GM12878 (cell line): ENCODE measurements around the gene PPP2R5B. TPM values are rescaled to one million over a fixed set of nuclear protein-coding genes. Genes with fewer than 3 reads are reported as not detected.

Experiments used
- ATAC-seq: fragments of 200-7000 bp; cut with Tn5 transposase; 3 replicates; pipeline ENCODE4 v1.9.1; 2020; ENCODE audit warnings: mild to moderate bottlenecking, moderate library complexity
- BruUV-seq: library from RNA; stranded (reverse); fragments of 400-500 nt; replicated peaks from 2 replicates; lab custom pipeline; 2021; lab: Mats Ljungman, UMichigan
- CTCF ChIA-PET: fragments of 300-600 bp; sonication (Branson Sonifier 250); formaldehyde crosslinking; extraction: SDS; loops from one replicate; lab custom pipeline; 2021; ENCODE audit warnings: inconsistent platforms; lab: Yijun Ruan, JAX
- POLR2A ChIA-PET: fragments of 350-600 bp; formaldehyde crosslinking; extraction: SDS; loops from one replicate; lab custom pipeline; 2021; ENCODE audit warnings: inconsistent platforms; lab: Charles Lee
- RAD21 ChIA-PET: fragments of 300-600 bp; sonication (Branson Sonifier 250); formaldehyde crosslinking; loops from one replicate; lab custom pipeline; 2023; ENCODE audit warnings: antibody characterized with exemption; ENCODE audit not compliant: unreplicated experiment; lab: Charles Lee
- SMC1A ChIA-PET: fragments of 300-600 bp; sonication (Branson Sonifier 250); formaldehyde crosslinking; loops from one replicate; lab custom pipeline; 2023; ENCODE audit not compliant: unreplicated experiment, uncharacterized antibody; lab: Charles Lee
- DNase-seq: peaks from one replicate; pipeline ENCODE4 v3.0.0-alpha.2; 2011; ENCODE audit warnings: low read depth, low spot score
- FAIRE-seq: peaks from 3 replicates; lab custom pipeline; 2011; peaks lifted over from hg19 to GRCh38; lab: Jason Lieb, UNC
- H2AFZ ChIP-seq: 2 replicates; pipeline ENCODE4 v1.6.0; 2011; ENCODE audit warnings: low read depth, low read length, control low read depth; ENCODE audit not compliant: control insufficient read depth
- H3K27ac ChIP-seq: 2 replicates; pipeline ENCODE4 v1.5.1; 2011; ENCODE audit warnings: control low read depth; ENCODE audit not compliant: control insufficient read depth, insufficient read depth
- H3K27me3 ChIP-seq, 2 experiments: replicated peaks in 1 of 2; 2 replicates each; pipeline versions ENCODE4 v1.6.0 to v1.6.1; 2011; ENCODE audit warnings: low read length in 1 of 2; ENCODE audit not compliant: control insufficient read depth in 2 of 2, insufficient read depth in 2 of 2
- H3K36me3 ChIP-seq, 2 experiments: 2 replicates each; pipeline ENCODE4 v1.5.1; 2011; ENCODE audit warnings: low read length in 1 of 2; ENCODE audit not compliant: control insufficient read depth in 2 of 2, insufficient read depth in 2 of 2
- H3K4me1 ChIP-seq: 2 replicates; pipeline ENCODE4 v1.6.1; 2011; ENCODE audit warnings: mild to moderate bottlenecking, low read length, moderate library complexity, mixed read lengths; ENCODE audit not compliant: control insufficient read depth, insufficient read depth
- H3K4me2 ChIP-seq: 2 replicates; pipeline ENCODE4 v1.6.0; 2011; ENCODE audit warnings: control low read depth; ENCODE audit not compliant: control insufficient read depth, insufficient read depth
- H3K4me3 ChIP-seq: fragments of 200-600 bp; sonication (generic); 2 replicates; pipeline ENCODE4 v1.5.1; 2016
- H3K79me2 ChIP-seq: 2 replicates; pipeline ENCODE4 v1.6.0; 2011; ENCODE audit warnings: low read length; ENCODE audit not compliant: control insufficient read depth, insufficient read depth
- H3K9ac ChIP-seq: 2 replicates; pipeline ENCODE4 v1.8.0; 2011; ENCODE audit warnings: low read length, control low read depth, mixed read lengths; ENCODE audit not compliant: control insufficient read depth, insufficient read depth
- H3K9me3 ChIP-seq: replicated peaks from 3 replicates; pipeline ENCODE4 v1.5.1; 2011; ENCODE audit warnings: mild to moderate bottlenecking, low read length; ENCODE audit not compliant: control insufficient read depth, insufficient read depth
- H4K20me1 ChIP-seq: 2 replicates; pipeline ENCODE4 v1.6.0; 2011; ENCODE audit not compliant: control insufficient read depth, insufficient read depth
- BMI1 ChIP-seq: fragments of 450-650 bp; IDR thresholded peaks from 2 replicates; pipeline ENCODE4 v1.6.1; 2016; ENCODE audit warnings: mild to moderate bottlenecking, moderate library complexity, borderline replicate concordance
- CHD2 ChIP-seq: IDR thresholded peaks from 2 replicates; pipeline ENCODE4 v1.6.1; 2011; ENCODE audit warnings: low read depth, low read length, improper control_type of control experiment, borderline replicate concordance
- KLF5 ChIP-seq: fragments of 450-650 bp; IDR thresholded peaks from 2 replicates; pipeline ENCODE4 v1.6.1; 2014; ENCODE audit warnings: mild to moderate bottlenecking; ENCODE audit not compliant: partially characterized antibody
- MXI1 ChIP-seq: fragments of 150-350 bp; IDR thresholded peaks from 2 replicates; pipeline ENCODE4 v1.6.1; 2011; ENCODE audit warnings: low read depth, mild to moderate bottlenecking, inconsistent platforms, low read length, improper control_type of control experiment
- POLR2AphosphoS2 ChIP-seq: IDR thresholded peaks from 2 replicates; pipeline ENCODE4 v1.6.1; 2011; ENCODE audit warnings: low read depth, mild to moderate bottlenecking, low read length, improper control_type of control experiment, moderate library complexity
- POU2F2 ChIP-seq: IDR thresholded peaks from 3 replicates; pipeline ENCODE4 v1.6.1; 2011; ENCODE audit warnings: low read depth, mild to moderate bottlenecking, low read length, borderline replicate concordance
- PRDM15 ChIP-seq: fragments of 450-650 bp; formaldehyde crosslinking; IDR thresholded peaks from 2 replicates; pipeline ENCODE4 v1.4.0; 2020; ENCODE audit warnings: mild to moderate bottlenecking, moderate library complexity
- RFX5 ChIP-seq: IDR thresholded peaks from 2 replicates; pipeline ENCODE4 v1.6.1; 2011; ENCODE audit warnings: low read depth, low read length, improper control_type of control experiment
- SPI1 ChIP-seq: IDR thresholded peaks from 2 replicates; pipeline ENCODE4 v1.6.1; 2011; ENCODE audit warnings: low read depth, mild to moderate bottlenecking, low read length, moderate library complexity, borderline replicate concordance; ENCODE audit not compliant: insufficient read depth
- SRF ChIP-seq, 2 experiments: IDR thresholded peaks; 2 replicates each; pipeline ENCODE4 v1.6.1; 2011; ENCODE audit warnings: low read depth in 2 of 2, low read length in 2 of 2, mild to moderate bottlenecking in 1 of 2, moderate library complexity in 1 of 2
- TCF3 ChIP-seq: IDR thresholded peaks from 2 replicates; pipeline ENCODE4 v1.6.1; 2012; ENCODE audit warnings: low read depth, mild to moderate bottlenecking, low read length, borderline replicate concordance; ENCODE audit not compliant: insufficient read depth
- WGBS: methylation state at CpG from one replicate; pipeline ENCODE4 v1.1.6; 2016; ENCODE audit warnings: low lambda C conversion rate; ENCODE audit not compliant: insufficient replicate concordance, insufficient coverage; ENCODE audit errors: missing lambda C conversion rate; 5-methylcytosine and 5-hydroxymethylcytosine counted together
- in situ Hi-C: fragments of 300-500 bp; cut with MboI; formaldehyde crosslinking; loops from 9 replicates; pipeline ENCODE4 v1.14.3; 2018; ENCODE audit warnings: mixed read lengths
- intact Hi-C: fragments of 100-400 bp; cut with micrococcal nuclease; formaldehyde crosslinking; loops from one replicate; pipeline ENCODE4 v1.14.2; 2022; ENCODE audit not compliant: unreplicated experiment
- polyA plus RNA-seq, 11 experiments: library from polyadenylated mRNA; depleted of rRNA in 4 of 11; unstranded in 6 of 11; stranded (reverse) in 5 of 11; fragments of >200 nt; fragmentation: Nextera tagmentation in 4 of 11; fragmentation: Illumina TruSeq in 1 of 11; extraction: Ambion mirVana in 4 of 11; extraction: Trizol in 1 of 11; gene quantifications; 1 replicate in 1 of 11; 2 replicates in 10 of 11; pipeline versions ENCODE4 v1.2.1 to v1.2.3, GENCODE V29; 2011 to 2016; ENCODE audit warnings: inconsistent platforms in 2 of 11, missing spikeins in 2 of 11, low read depth in 1 of 11
- total RNA-seq, 4 experiments: library from RNA; depleted of rRNA in 3 of 4; stranded (reverse); fragments of >200 nt in 3 of 4; fragmentation: Illumina TruSeq in 1 of 4; extraction: Trizol in 1 of 4; gene quantifications; 2 replicates each; pipeline versions ENCODE4 v1.2.1 to v1.2.3, GENCODE V29; 2013 to 2021
- TF ChIP-seq, protein P1 (sequence below): fragments of 450-650 bp; IDR thresholded peaks from 2 replicates; pipeline ENCODE4 v1.6.1; 2018; ENCODE audit warnings: borderline replicate concordance, mild to moderate bottlenecking; ENCODE audit not compliant: partially characterized antibody
- TF ChIP-seq, protein P2 (sequence below): fragments of 150-350 bp; IDR thresholded peaks from 2 replicates; pipeline ENCODE4 v1.6.1; 2016; ENCODE audit warnings: low read depth, low read length

PPP2R5B gene
- total and polyA plus RNA-seq, 10 of the 15 experiments (the other 5 are each of a cell fraction or from before 2014, with no cell fraction given): 0.08 to 6.7 (median 2.0) TPM

- H3K9ac ChIP-seq: no peak overlapping the region
- ChIA-PET POLR2A (no interaction called here), RAD21 (no interaction called here)
- TF ChIP-seq SPI1: no peak
- TF ChIP-seq SRF (IDR thresholded peaks at IDR 0.05; ENCODE audit: low read depth in 2 of 2, low read length in 2 of 2): no peak
- TF ChIP-seq CHD2: no peak
- TF ChIP-seq, protein P1, sequence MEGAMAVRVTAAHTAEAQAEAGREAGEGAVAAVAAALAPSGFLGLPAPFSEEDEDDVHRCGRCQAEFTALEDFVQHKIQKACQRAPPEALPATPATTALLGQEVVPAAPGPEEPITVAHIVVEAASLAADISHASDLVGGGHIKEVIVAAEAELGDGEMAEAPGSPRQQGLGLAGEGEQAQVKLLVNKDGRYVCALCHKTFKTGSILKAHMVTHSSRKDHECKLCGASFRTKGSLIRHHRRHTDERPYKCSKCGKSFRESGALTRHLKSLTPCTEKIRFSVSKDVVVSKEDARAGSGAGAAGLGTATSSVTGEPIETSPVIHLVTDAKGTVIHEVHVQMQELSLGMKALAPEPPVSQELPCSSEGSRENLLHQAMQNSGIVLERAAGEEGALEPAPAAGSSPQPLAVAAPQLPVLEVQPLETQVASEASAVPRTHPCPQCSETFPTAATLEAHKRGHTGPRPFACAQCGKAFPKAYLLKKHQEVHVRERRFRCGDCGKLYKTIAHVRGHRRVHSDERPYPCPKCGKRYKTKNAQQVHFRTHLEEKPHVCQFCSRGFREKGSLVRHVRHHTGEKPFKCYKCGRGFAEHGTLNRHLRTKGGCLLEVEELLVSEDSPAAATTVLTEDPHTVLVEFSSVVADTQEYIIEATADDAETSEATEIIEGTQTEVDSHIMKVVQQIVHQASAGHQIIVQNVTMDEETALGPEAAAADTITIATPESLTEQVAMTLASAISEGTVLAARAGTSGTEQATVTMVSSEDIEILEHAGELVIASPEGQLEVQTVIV: no peak
- TF ChIP-seq, protein P2, sequence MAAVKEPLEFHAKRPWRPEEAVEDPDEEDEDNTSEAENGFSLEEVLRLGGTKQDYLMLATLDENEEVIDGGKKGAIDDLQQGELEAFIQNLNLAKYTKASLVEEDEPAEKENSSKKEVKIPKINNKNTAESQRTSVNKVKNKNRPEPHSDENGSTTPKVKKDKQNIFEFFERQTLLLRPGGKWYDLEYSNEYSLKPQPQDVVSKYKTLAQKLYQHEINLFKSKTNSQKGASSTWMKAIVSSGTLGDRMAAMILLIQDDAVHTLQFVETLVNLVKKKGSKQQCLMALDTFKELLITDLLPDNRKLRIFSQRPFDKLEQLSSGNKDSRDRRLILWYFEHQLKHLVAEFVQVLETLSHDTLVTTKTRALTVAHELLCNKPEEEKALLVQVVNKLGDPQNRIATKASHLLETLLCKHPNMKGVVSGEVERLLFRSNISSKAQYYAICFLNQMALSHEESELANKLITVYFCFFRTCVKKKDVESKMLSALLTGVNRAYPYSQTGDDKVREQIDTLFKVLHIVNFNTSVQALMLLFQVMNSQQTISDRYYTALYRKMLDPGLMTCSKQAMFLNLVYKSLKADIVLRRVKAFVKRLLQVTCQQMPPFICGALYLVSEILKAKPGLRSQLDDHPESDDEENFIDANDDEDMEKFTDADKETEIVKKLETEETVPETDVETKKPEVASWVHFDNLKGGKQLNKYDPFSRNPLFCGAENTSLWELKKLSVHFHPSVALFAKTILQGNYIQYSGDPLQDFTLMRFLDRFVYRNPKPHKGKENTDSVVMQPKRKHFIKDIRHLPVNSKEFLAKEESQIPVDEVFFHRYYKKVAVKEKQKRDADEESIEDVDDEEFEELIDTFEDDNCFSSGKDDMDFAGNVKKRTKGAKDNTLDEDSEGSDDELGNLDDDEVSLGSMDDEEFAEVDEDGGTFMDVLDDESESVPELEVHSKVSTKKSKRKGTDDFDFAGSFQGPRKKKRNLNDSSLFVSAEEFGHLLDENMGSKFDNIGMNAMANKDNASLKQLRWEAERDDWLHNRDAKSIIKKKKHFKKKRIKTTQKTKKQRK: no peak
- no peak for TF ChIP-seq BMI1
- TF ChIP-seq TCF3: no peak
- no peak for TF ChIP-seq PRDM15
- TF ChIP-seq POLR2AphosphoS2: no peak
- no peak for TF ChIP-seq MXI1
- TF ChIP-seq POU2F2: no peak
- TF ChIP-seq KLF5: no peak
- TF ChIP-seq RFX5: no peak
Measured at GRCh38 chr11:64921384-64921783, 3.1 kb upstream of the PPP2R5B start.

More at GRCh38 chr11:64921384-64921783, 3.1 kb upstream of the PPP2R5B start:
- H3K36me3 ChIP-seq: no peaks in the 10 kb centered on the region
- peaks cover 5% of the 10 kb centered on the region for H3K4me1 ChIP-seq
- intact Hi-C loops (no loop called here), in situ Hi-C loops (no loop called here)
- no peak overlapping the region for H3K27ac ChIP-seq
- BruUV-seq: no TSS peak
- no peaks in the 10 kb centered on the region for H3K9me3 ChIP-seq
- H3K79me2 ChIP-seq: peaks cover 6% of the 10 kb centered on the region
- ATAC-seq (no peak), FAIRE-seq (no peak), DNase-seq (no peak)
- CTCF ChIA-PET: no interaction called here
- SMC1A ChIA-PET: no interaction called here
- no peaks in the 10 kb centered on the region for H3K27me3 ChIP-seq
- no peak overlapping the region for H3K4me2 ChIP-seq
- no peaks in the 10 kb centered on the region for H4K20me1 ChIP-seq
- 57% methylated on average over 3 of the region's 3 CpGs for WGBS
- no peak overlapping the region for H3K4me3 ChIP-seq
- no peak overlapping the region for H2AFZ ChIP-seq
